ENCODE data around the gene NFX1.
"Not testable (repeated sequence)": the region's sequence is repeated elsewhere in the genome, so short reads cannot be mapped to it uniquely, and the experiment has no call there.

Gene NFX1

GRCh38 chr9:33393581-33393980 is 103.3 kb downstream of the NFX1 start:
- no peak for DNase-seq

- not testable (repeated sequence) for DNase-seq
Observed at GRCh38 chr9:33393986-33394385, 103.7 kb downstream of the NFX1 start.

GRCh38 chr9:33395159-33395879 is 105.0 kb downstream of the NFX1 start:
- not testable (repeated sequence) for DNase-seq

GRCh38 chr9:33397801-33398200 is 107.5 kb downstream of the NFX1 start:
- not testable (repeated sequence) for DNase-seq

GRCh38 chr9:33399047-33399446 is 108.7 kb downstream of the NFX1 start:
- not testable (repeated sequence) for DNase-seq

- DNase-seq: not testable (repeated sequence)
Observed at GRCh38 chr9:33401809-33402208, 111.5 kb downstream of the NFX1 start.

GRCh38 chr9:33402371-33402770 is 112.1 kb downstream of the NFX1 start, which contains the start of gene AQP7:
Gene AQP7, minus strand, starts transcription at chr9:33402568. Its CDS starts 1,306 bp downstream, at chr9:33401262.
- DNase-seq: not testable (repeated sequence)

GRCh38 chr9:33403941-33404787 is 113.8 kb downstream of the NFX1 start:
- DNase-seq: no peak

GRCh38 chr9:33404788-33405362 is 114.6 kb downstream of the NFX1 start:
- DNase-seq: no peak

- DNase-seq: no peak
Observed at GRCh38 chr9:33407061-33407460, 116.7 kb downstream of the NFX1 start.

- no peak for DNase-seq
Observed at GRCh38 chr9:33408087-33408486, 117.8 kb downstream of the NFX1 start.

GRCh38 chr9:33414268-33414667 is 124.0 kb downstream of the NFX1 start:
- DNase-seq: no peak

GRCh38 chr9:33414889-33415500 is 124.7 kb downstream of the NFX1 start:
- no peak for DNase-seq

- peak; percentile 89 for DNase-seq
Observed at GRCh38 chr9:33415501-33416038, 125.3 kb downstream of the NFX1 start.

- no peak for DNase-seq
Observed at GRCh38 chr9:33416996-33417395, 126.7 kb downstream of the NFX1 start.

GRCh38 chr9:33418090-33418489 is 127.8 kb downstream of the NFX1 start:
- no peak for DNase-seq

- DNase-seq: no peak
Observed at GRCh38 chr9:33419708-33420303, 129.5 kb downstream of the NFX1 start.
